T-helper 17 cell (primary cell): ENCODE results near the gene MIS18A. TPM values are rescaled to one million over a fixed set of nuclear protein-coding genes. Genes with fewer than 3 reads are reported as not detected.

ENCODE experiments used
- ATAC-seq: fragments of 150-1000 bp; cut with Tn5 transposase; 2 replicates; pipeline ENCODE4 v1.10.0; 2021; ENCODE audit warnings: mild to moderate bottlenecking, moderate library complexity
- DNase-seq, 3 donors: peaks; one replicate each; pipeline versions ENCODE4 v3.0.0 to v3.0.0-alpha.2; 2020 to 2021
- H3K9me3 ChIP-seq: one replicate; pipeline ENCODE4 v1.7.0; 2013; ENCODE audit warnings: low read length, mild to moderate bottlenecking; ENCODE audit not compliant: control insufficient read depth, poor library complexity, severe bottlenecking
- H3K27ac Mint-ChIP-seq: one replicate; pipeline ENCODE4 v1.8.0; 2022; ENCODE audit warnings: mild to moderate bottlenecking, moderate library complexity, mixed read lengths
- H3K27me3 Mint-ChIP-seq: one replicate; pipeline ENCODE4 v1.8.0; 2022; ENCODE audit warnings: mixed read lengths
- H3K36me3 Mint-ChIP-seq: one replicate; pipeline ENCODE4 v1.8.0; 2022; ENCODE audit warnings: low read depth, mixed read lengths
- H3K4me1 Mint-ChIP-seq: one replicate; pipeline ENCODE4 v1.8.0; 2022; ENCODE audit warnings: mild to moderate bottlenecking, mixed read lengths
- H3K4me3 Mint-ChIP-seq: one replicate; pipeline ENCODE4 v1.8.0; 2022; ENCODE audit warnings: mild to moderate bottlenecking, moderate library complexity, mixed read lengths
- total RNA-seq, 4 donors: library from RNA in 2 of 4; stranded (reverse) in 2 of 4; gene quantifications; one replicate each; pipeline ENCODE4 v1.2.3 and lab custom pipeline; 2022 to 2026

MIS18A gene
- 1 to 10 TPM; 2.8 TPM for total RNA-seq
- total RNA-seq (lab: John Stamatoyannopoulos, UW) = 4.1 to 10.3 reads per million in 2 donors

GRCh38 chr21:32278518-32279376 lies at the start of gene MIS18A:
Gene MIS18A, minus strand, starts transcription at chr21:32279049. Its CDS starts 35 bp downstream, at chr21:32279014.
- no peaks in the 10 kb centered on the region for H3K9me3 ChIP-seq
- Mint-ChIP-seq H3K4me1 (peaks cover 24% of the 10 kb centered on the region), H3K4me3 (peak within 1 kb of the TSS; percentile 99), H3K27me3 (no peaks in the 10 kb centered on the region), H3K36me3 (peaks cover 6% of the 10 kb centered on the region), H3K27ac (peak within 1 kb of the TSS; percentile 92)
- peak; percentile 97 for ATAC-seq
- DNase-seq = peak; percentile 94 to 97 (median 96)

- Mint-ChIP-seq H3K27me3 (no peaks in the 10 kb centered on the region), H3K4me3 (no peak overlapping the region), H3K4me1 (peaks cover 4% of the 10 kb centered on the region), H3K27ac (no peak overlapping the region), H3K36me3 (peaks cover 13% of the 10 kb centered on the region)
- ATAC-seq (no peak), DNase-seq (no peak)
- H3K9me3 ChIP-seq = no peaks in the 10 kb centered on the region
Observed at GRCh38 chr21:32328595-32328994, 49.7 kb upstream of the MIS18A start.

GRCh38 chr21:32325706-32326105 lies 46.9 kb upstream of the MIS18A start:
- no peaks in the 10 kb centered on the region for H3K27me3 Mint-ChIP-seq
- H3K27ac Mint-ChIP-seq = no peak overlapping the region
- H3K4me1 Mint-ChIP-seq = peaks cover 4% of the 10 kb centered on the region
- H3K36me3 Mint-ChIP-seq = peaks cover 14% of the 10 kb centered on the region
- H3K9me3 ChIP-seq = no peaks in the 10 kb centered on the region
- no peak overlapping the region for H3K4me3 Mint-ChIP-seq
- DNase-seq (no peak), ATAC-seq (no peak)

GRCh38 chr21:32322676-32323075 lies 43.8 kb upstream of the MIS18A start:
- Mint-ChIP-seq H3K27me3 (no peaks in the 10 kb centered on the region), H3K4me1 (peaks cover 4% of the 10 kb centered on the region), H3K27ac (no peak overlapping the region), H3K4me3 (no peak overlapping the region), H3K36me3 (peaks cover 14% of the 10 kb centered on the region)
- H3K9me3 ChIP-seq = no peaks in the 10 kb centered on the region
- no peak for DNase-seq
- ATAC-seq = no peak

GRCh38 chr21:32322103-32322502 lies 43.3 kb upstream of the MIS18A start:
- Mint-ChIP-seq H3K4me3 (no peak overlapping the region), H3K36me3 (peaks cover 14% of the 10 kb centered on the region), H3K4me1 (peaks cover 4% of the 10 kb centered on the region), H3K27ac (no peak overlapping the region), H3K27me3 (no peaks in the 10 kb centered on the region)
- DNase-seq (no peak), ATAC-seq (no peak)
- H3K9me3 ChIP-seq = no peaks in the 10 kb centered on the region

- DNase-seq (no peak), ATAC-seq (no peak)
- Mint-ChIP-seq H3K36me3 (peaks cover 11% of the 10 kb centered on the region), H3K27ac (no peak overlapping the region), H3K27me3 (no peaks in the 10 kb centered on the region), H3K4me3 (no peak overlapping the region), H3K4me1 (peaks cover 2% of the 10 kb centered on the region)
- H3K9me3 ChIP-seq = no peaks in the 10 kb centered on the region
Observed at GRCh38 chr21:32321480-32321879, 42.6 kb upstream of the MIS18A start.

GRCh38 chr21:32320726-32321125 lies 41.9 kb upstream of the MIS18A start:
- no peak for ATAC-seq
- no peaks in the 10 kb centered on the region for H3K9me3 ChIP-seq
- H3K27ac Mint-ChIP-seq = no peak overlapping the region
- peaks cover 2% of the 10 kb centered on the region for H3K4me1 Mint-ChIP-seq
- no peak for DNase-seq
- no peak overlapping the region for H3K4me3 Mint-ChIP-seq
- H3K36me3 Mint-ChIP-seq = peaks cover 11% of the 10 kb centered on the region
- no peaks in the 10 kb centered on the region for H3K27me3 Mint-ChIP-seq

GRCh38 chr21:32320059-32320458 lies 41.2 kb upstream of the MIS18A start:
- ATAC-seq = no peak
- peak overlapping the region; percentile 27 for H3K27ac Mint-ChIP-seq
- no peaks in the 10 kb centered on the region for H3K4me1 Mint-ChIP-seq
- no peaks in the 10 kb centered on the region for H3K27me3 Mint-ChIP-seq
- DNase-seq = no peak
- no peak overlapping the region for H3K4me3 Mint-ChIP-seq
- no peaks in the 10 kb centered on the region for H3K9me3 ChIP-seq
- peaks cover 7% of the 10 kb centered on the region for H3K36me3 Mint-ChIP-seq

GRCh38 chr21:32319012-32319411 lies 40.2 kb upstream of the MIS18A start:
- H3K4me3 Mint-ChIP-seq = no peak overlapping the region
- H3K4me1 Mint-ChIP-seq = no peaks in the 10 kb centered on the region
- H3K27ac Mint-ChIP-seq = no peak overlapping the region
- H3K36me3 Mint-ChIP-seq = peaks cover 2% of the 10 kb centered on the region
- no peaks in the 10 kb centered on the region for H3K27me3 Mint-ChIP-seq
- ATAC-seq (no peak), DNase-seq (no peak)
- no peaks in the 10 kb centered on the region for H3K9me3 ChIP-seq

- Mint-ChIP-seq H3K4me3 (no peak overlapping the region), H3K27me3 (no peaks in the 10 kb centered on the region), H3K36me3 (no peaks in the 10 kb centered on the region), H3K4me1 (no peaks in the 10 kb centered on the region), H3K27ac (no peak overlapping the region)
- no peak for DNase-seq
- no peaks in the 10 kb centered on the region for H3K9me3 ChIP-seq
- ATAC-seq = no peak
Observed at GRCh38 chr21:32317726-32318125, 38.9 kb upstream of the MIS18A start.

GRCh38 chr21:32316361-32317215 lies 37.7 kb upstream of the MIS18A start:
- Mint-ChIP-seq H3K36me3 (no peaks in the 10 kb centered on the region), H3K27ac (peak overlapping the region; percentile 59), H3K4me3 (no peak overlapping the region), H3K4me1 (no peaks in the 10 kb centered on the region), H3K27me3 (no peaks in the 10 kb centered on the region)
- ATAC-seq (no peak), DNase-seq (no peak)
- H3K9me3 ChIP-seq = no peaks in the 10 kb centered on the region

GRCh38 chr21:32315511-32316281 lies 36.8 kb upstream of the MIS18A start:
- Mint-ChIP-seq H3K36me3 (no peaks in the 10 kb centered on the region), H3K27me3 (no peaks in the 10 kb centered on the region), H3K4me1 (no peaks in the 10 kb centered on the region), H3K27ac (peak overlapping the region; percentile 59), H3K4me3 (no peak overlapping the region)
- H3K9me3 ChIP-seq = no peaks in the 10 kb centered on the region
- ATAC-seq (no peak), DNase-seq (no peak)

GRCh38 chr21:32314806-32315205 lies 36.0 kb upstream of the MIS18A start:
- no peaks in the 10 kb centered on the region for H3K36me3 Mint-ChIP-seq

More at GRCh38 chr21:32314806-32315205, 36.0 kb upstream of the MIS18A start:
- no peaks in the 10 kb centered on the region for H3K27me3 Mint-ChIP-seq
- H3K9me3 ChIP-seq = no peaks in the 10 kb centered on the region
- ATAC-seq (no peak), DNase-seq (no peak)
- H3K27ac Mint-ChIP-seq = no peak overlapping the region
- no peak overlapping the region for H3K4me3 Mint-ChIP-seq
- H3K4me1 Mint-ChIP-seq = no peaks in the 10 kb centered on the region
